Suppressor macrophage treated with lipopolysaccharide for 4 hours (primary cell): Measurements from ENCODE around the gene HBD.
"Not testable (repeated sequence)": the region's sequence is repeated elsewhere in the genome, so short reads cannot be mapped to it uniquely, and the experiment has no call there.

Source experiments
- DNase-seq: peaks from one replicate; pipeline ENCODE4 v3.0.0-alpha.2; 2020

HBD gene

GRCh38 chr11:5252192-5252918 is 18.1 kb upstream of the HBD start:
- no peak for DNase-seq

GRCh38 chr11:5251746-5252145 is 17.5 kb upstream of the HBD start:
- no peak for DNase-seq

GRCh38 chr11:5250543-5251204 is 16.4 kb upstream of the HBD start:
- DNase-seq, result no peak

GRCh38 chr11:5249807-5250396 is 15.6 kb upstream of the HBD start, which contains the start of gene HBG1:
HBG1 (minus strand) TSS chr11:5249857; CDS start chr11:5249804, 53 bp downstream.
- not testable (repeated sequence) for DNase-seq

- DNase-seq, result not testable (repeated sequence)
These were observed 14.2 kb upstream of the HBD start for GRCh38 chr11:5248498-5248897.

- DNase-seq, result no peak
These were observed 13.3 kb upstream of the HBD start for GRCh38 chr11:5247472-5248192.

- no peak for DNase-seq
These were observed 12.6 kb upstream of the HBD start for GRCh38 chr11:5246772-5247471.

- no peak for DNase-seq
These were observed 10.9 kb upstream of the HBD start for GRCh38 chr11:5245155-5245554.

GRCh38 chr11:5243816-5244180 is 9.5 kb upstream of the HBD start:
- no peak for DNase-seq

- no peak for DNase-seq
These were observed 8.9 kb upstream of the HBD start for GRCh38 chr11:5242933-5243815.

GRCh38 chr11:5242208-5242607 is 7.9 kb upstream of the HBD start:
- DNase-seq, result no peak

- DNase-seq, result no peak
These were observed 7.2 kb upstream of the HBD start for GRCh38 chr11:5241458-5241857.

GRCh38 chr11:5240458-5240857 is 6.2 kb upstream of the HBD start:
- DNase-seq, result no peak

GRCh38 chr11:5240056-5240455 is 5.8 kb upstream of the HBD start:
- no peak for DNase-seq

- peak; percentile 47 for DNase-seq
These were observed 4.8 kb upstream of the HBD start for GRCh38 chr11:5239046-5239445.

GRCh38 chr11:5238486-5238885 is 4.2 kb upstream of the HBD start:
- peak; percentile 66 for DNase-seq

- no peak for DNase-seq
These were observed 3.1 kb upstream of the HBD start for GRCh38 chr11:5237420-5237819.

- DNase-seq, result no peak
These were observed 1.2 kb upstream of the HBD start for GRCh38 chr11:5235364-5236095.

GRCh38 chr11:5233307-5233706 is 976 bp downstream of the HBD start:
- DNase-seq, result no peak

GRCh38 chr11:5232821-5233220 is 1.5 kb downstream of the HBD start:
- DNase-seq, result no peak

- DNase-seq, result no peak
These were observed 2.1 kb downstream of the HBD start for GRCh38 chr11:5232176-5232575.
